ENCODE results near the gene HLA-DQA1. TPM values are rescaled to one million over a fixed set of nuclear protein-coding genes. Genes with fewer than 3 reads are reported as not detected.
A peak's percentile ranks its signal among the peaks of the same experiment; 100 is the strongest.
"Not testable (repeated sequence)": the region's sequence is repeated elsewhere in the genome, so short reads cannot be mapped to it uniquely, and the experiment has no call there.

Gene HLA-DQA1
- total RNA-seq, 1 experiment from 2014 or later: not detected

DNA sequence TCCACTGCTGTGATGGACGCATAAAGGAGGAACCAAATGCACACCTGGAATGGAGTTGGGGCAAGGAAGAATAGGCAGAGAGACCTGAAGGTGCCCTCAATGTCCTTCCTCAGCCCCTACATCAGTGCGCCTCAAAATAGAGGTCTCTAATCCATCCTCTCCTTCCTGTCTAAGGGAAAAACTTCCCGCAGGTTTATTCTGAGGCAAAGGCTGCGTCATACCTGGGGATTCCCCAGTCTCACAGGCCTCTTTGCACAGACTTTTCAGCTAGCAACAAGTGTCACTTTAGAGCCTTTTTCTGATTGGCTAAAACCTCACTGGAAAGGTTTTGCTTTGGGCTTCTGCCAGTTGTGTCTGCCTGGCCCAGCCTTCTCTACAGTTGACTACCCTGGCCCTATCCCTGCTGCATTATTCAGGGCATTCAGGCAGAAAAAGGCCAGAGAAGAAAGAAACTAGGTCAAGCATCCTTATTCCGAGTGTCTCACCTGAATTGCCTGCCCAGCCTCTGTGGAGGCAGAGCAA lies 31.1 kb downstream of the HLA-DQA1 start:
- intact Hi-C loops (cut with micrococcal nuclease): no loop called here
- H3K27ac Mint-ChIP-seq (ENCODE audit: low read depth, unreplicated experiment): no peak overlapping the region
- DNase-seq (ENCODE audit: unreplicated experiment): peak; percentile 40
- TF ChIP-seq, protein P1, sequence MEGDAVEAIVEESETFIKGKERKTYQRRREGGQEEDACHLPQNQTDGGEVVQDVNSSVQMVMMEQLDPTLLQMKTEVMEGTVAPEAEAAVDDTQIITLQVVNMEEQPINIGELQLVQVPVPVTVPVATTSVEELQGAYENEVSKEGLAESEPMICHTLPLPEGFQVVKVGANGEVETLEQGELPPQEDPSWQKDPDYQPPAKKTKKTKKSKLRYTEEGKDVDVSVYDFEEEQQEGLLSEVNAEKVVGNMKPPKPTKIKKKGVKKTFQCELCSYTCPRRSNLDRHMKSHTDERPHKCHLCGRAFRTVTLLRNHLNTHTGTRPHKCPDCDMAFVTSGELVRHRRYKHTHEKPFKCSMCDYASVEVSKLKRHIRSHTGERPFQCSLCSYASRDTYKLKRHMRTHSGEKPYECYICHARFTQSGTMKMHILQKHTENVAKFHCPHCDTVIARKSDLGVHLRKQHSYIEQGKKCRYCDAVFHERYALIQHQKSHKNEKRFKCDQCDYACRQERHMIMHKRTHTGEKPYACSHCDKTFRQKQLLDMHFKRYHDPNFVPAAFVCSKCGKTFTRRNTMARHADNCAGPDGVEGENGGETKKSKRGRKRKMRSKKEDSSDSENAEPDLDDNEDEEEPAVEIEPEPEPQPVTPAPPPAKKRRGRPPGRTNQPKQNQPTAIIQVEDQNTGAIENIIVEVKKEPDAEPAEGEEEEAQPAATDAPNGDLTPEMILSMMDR (IDR thresholded peaks at IDR 0.05; ENCODE audit: unreplicated experiment): no peak
- peaks cover 64% of the 10 kb centered on the region for H3K27me3 Mint-ChIP-seq (ENCODE audit: insufficient read depth, unreplicated experiment)
- H3K4me1 Mint-ChIP-seq (ENCODE audit: insufficient read depth, unreplicated experiment): no peaks in the 10 kb centered on the region
- ChIA-PET CTCF (interaction anchor here (0.6 to 1.5 kb wide), 3 partner anchors 131 to 200 kb away, joined by 3 to 4 read pairs (median 3); no protein-coding TSS in a partner anchor), POLR2A (interaction anchor here (0.6 kb wide), 1 partner anchor 309 kb away, joined by 3 read pairs; no protein-coding TSS in a partner anchor)
- no peaks in the 10 kb centered on the region for H3K9me3 Mint-ChIP-seq (ENCODE audit: unreplicated experiment)
- BruUV-seq (replicated peaks): no TSS peak
- no peaks in the 10 kb centered on the region for H3K36me3 Mint-ChIP-seq (ENCODE audit: insufficient read depth, unreplicated experiment)
- H3K4me3 Mint-ChIP-seq (ENCODE audit: unreplicated experiment): no peak overlapping the region

DNA sequence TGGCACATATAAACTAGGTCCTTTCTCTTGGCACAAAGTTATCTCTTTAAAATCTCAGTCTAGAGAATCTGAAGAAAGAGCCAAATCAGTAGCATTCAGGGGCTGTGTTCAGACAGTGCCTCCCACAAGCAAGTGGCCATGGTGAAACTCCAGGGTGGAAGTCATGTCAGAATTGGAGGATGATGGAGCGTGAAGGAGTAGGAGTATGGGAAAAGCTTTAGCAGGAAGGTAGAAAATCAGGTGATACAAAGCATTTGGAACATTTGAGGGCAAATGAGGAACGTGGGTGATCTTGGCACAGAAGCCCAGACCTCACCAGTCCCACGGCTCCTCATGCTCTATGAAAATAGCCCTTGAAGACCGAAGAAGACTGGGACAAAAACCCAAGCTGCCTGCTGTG lies 32.0 kb downstream of the HLA-DQA1 start:
- Mint-ChIP-seq H3K9me3 (ENCODE audit: unreplicated experiment) (no peaks in the 10 kb centered on the region), H3K27ac (ENCODE audit: low read depth, unreplicated experiment) (no peak overlapping the region), H3K4me1 (ENCODE audit: insufficient read depth, unreplicated experiment) (no peaks in the 10 kb centered on the region), H3K4me3 (ENCODE audit: unreplicated experiment) (no peak overlapping the region), H3K36me3 (ENCODE audit: insufficient read depth, unreplicated experiment) (no peaks in the 10 kb centered on the region), H3K27me3 (ENCODE audit: insufficient read depth, unreplicated experiment) (peaks cover 60% of the 10 kb centered on the region)
- no peak for DNase-seq (ENCODE audit: unreplicated experiment)
- ChIA-PET CTCF (interaction anchor here (1.5 kb wide), 1 partner anchor 199 kb away, joined by 3 read pairs; no protein-coding TSS in a partner anchor), POLR2A (no interaction called here)
- intact Hi-C loops (cut with micrococcal nuclease): no loop called here
- TF ChIP-seq, protein P1 (IDR thresholded peaks at IDR 0.05; ENCODE audit: unreplicated experiment): no peak
- no TSS peak for BruUV-seq (replicated peaks)

DNA sequence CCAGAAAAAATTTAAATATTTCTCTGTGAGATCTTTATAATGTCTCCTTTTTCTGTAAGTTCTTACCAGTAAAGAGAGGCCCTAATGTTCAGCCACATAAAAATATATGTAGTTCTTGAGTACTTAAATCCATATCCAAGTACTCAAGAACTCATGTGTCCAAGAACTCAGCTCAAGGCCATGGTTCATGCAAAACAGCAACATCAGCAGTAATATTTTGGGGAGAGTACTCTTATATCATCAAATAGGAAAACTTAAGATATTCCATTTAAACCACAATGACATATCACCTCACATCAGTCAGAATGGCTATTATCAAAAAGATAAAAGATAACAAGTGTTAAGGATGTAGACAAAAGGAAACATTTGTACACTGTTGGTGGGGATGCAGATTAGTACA lies 32.7 kb downstream of the HLA-DQA1 start:
- CTCF ChIA-PET: interaction anchor here (0.6 to 1.5 kb wide), 2 partner anchors 30 to 198 kb away, joined by 3 read pairs; no protein-coding TSS in a partner anchor
- BruUV-seq (replicated peaks): no TSS peak
- intact Hi-C loops (cut with micrococcal nuclease): no loop called here

DNA sequence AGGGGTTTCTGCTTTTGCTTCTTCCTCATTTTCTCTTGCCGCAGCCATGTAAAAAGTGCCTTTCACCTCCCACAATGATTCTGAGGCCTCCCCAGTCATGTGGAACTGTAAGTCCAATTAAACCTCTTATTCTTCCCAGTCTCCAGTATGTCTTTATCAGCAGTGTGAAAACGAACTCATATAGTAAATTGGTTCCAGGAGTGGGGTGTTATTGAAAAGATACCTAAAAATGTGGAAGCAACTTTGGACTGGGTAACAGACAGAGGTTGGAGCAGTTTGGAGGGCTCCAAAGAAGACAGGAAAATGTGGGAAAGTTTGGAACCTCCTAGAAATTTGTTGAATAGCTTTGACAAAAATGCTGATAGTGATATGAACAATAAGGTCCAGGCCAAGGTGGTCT lies 34.7 kb downstream of the HLA-DQA1 start:
- DNase-seq (ENCODE audit: unreplicated experiment); H3K9me3 Mint-ChIP-seq (ENCODE audit: unreplicated experiment); H3K4me1 Mint-ChIP-seq (ENCODE audit: insufficient read depth, unreplicated experiment); H3K27ac Mint-ChIP-seq (ENCODE audit: low read depth, unreplicated experiment); CTCF ChIA-PET; POLR2A ChIA-PET; BruUV-seq (replicated peaks); intact Hi-C loops (cut with micrococcal nuclease); H3K4me3 Mint-ChIP-seq (ENCODE audit: unreplicated experiment); H3K36me3 Mint-ChIP-seq (ENCODE audit: insufficient read depth, unreplicated experiment): not testable (repeated sequence)
- peaks cover 50% of the 10 kb centered on the region for H3K27me3 Mint-ChIP-seq (ENCODE audit: insufficient read depth, unreplicated experiment)

More for the DNA sequence above, 32.7 kb downstream of the HLA-DQA1 start:
- Mint-ChIP-seq H3K4me3 (ENCODE audit: unreplicated experiment) (no peak overlapping the region), H3K36me3 (ENCODE audit: insufficient read depth, unreplicated experiment) (no peaks in the 10 kb centered on the region), H3K27ac (ENCODE audit: low read depth, unreplicated experiment) (no peak overlapping the region), H3K9me3 (ENCODE audit: unreplicated experiment) (no peaks in the 10 kb centered on the region), H3K4me1 (ENCODE audit: insufficient read depth, unreplicated experiment) (no peaks in the 10 kb centered on the region), H3K27me3 (ENCODE audit: insufficient read depth, unreplicated experiment) (peaks cover 60% of the 10 kb centered on the region)
- DNase-seq (ENCODE audit: unreplicated experiment): no peak
- TF ChIP-seq, protein P1 (IDR thresholded peaks at IDR 0.05; ENCODE audit: unreplicated experiment): no peak
- POLR2A ChIA-PET: no interaction called here

DNA sequence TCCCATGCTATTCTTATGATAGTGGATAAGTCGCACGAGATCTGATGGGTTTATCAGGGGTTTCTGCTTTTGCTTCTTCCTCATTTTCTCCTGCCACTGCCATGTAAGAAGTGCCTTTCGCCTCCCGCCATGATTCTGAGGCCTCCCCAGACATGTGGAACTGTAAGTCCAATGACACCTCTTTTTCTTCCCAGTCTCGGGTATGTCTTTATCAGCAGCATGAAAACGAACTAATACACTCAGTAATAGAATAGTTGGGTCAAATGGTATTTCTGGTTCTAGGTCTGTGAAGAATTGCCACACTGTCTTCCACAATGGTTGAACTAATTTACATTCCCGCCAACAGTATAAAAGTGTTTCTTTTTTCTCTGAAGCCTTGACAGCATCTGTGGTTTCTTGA lies 36.9 kb downstream of the HLA-DQA1 start:
- H3K27ac Mint-ChIP-seq (ENCODE audit: low read depth, unreplicated experiment); POLR2A ChIA-PET; H3K36me3 Mint-ChIP-seq (ENCODE audit: insufficient read depth, unreplicated experiment); intact Hi-C loops (cut with micrococcal nuclease); H3K4me1 Mint-ChIP-seq (ENCODE audit: insufficient read depth, unreplicated experiment); BruUV-seq (replicated peaks); H3K9me3 Mint-ChIP-seq (ENCODE audit: unreplicated experiment); CTCF ChIA-PET; DNase-seq (ENCODE audit: unreplicated experiment); H3K4me3 Mint-ChIP-seq (ENCODE audit: unreplicated experiment): not testable (repeated sequence)
- H3K27me3 Mint-ChIP-seq (ENCODE audit: insufficient read depth, unreplicated experiment): peaks cover 53% of the 10 kb centered on the region
